GM10266 (cell line): Measurements from ENCODE around the gene CRYBB1.

Experiments
- DNase-seq: peaks from one replicate; pipeline ENCODE4 v3.0.0; 2012; ENCODE audit errors: extremely low spot score
- TF ChIP-seq, protein P1 (sequence below): IDR thresholded peaks from 2 replicates; pipeline ENCODE4 v1.5.1; 2012; ENCODE audit warnings: mild to moderate bottlenecking, low read depth; ENCODE audit not compliant: control insufficient read depth, insufficient read depth; ENCODE audit errors: missing control alignments

Gene CRYBB1

DNA sequence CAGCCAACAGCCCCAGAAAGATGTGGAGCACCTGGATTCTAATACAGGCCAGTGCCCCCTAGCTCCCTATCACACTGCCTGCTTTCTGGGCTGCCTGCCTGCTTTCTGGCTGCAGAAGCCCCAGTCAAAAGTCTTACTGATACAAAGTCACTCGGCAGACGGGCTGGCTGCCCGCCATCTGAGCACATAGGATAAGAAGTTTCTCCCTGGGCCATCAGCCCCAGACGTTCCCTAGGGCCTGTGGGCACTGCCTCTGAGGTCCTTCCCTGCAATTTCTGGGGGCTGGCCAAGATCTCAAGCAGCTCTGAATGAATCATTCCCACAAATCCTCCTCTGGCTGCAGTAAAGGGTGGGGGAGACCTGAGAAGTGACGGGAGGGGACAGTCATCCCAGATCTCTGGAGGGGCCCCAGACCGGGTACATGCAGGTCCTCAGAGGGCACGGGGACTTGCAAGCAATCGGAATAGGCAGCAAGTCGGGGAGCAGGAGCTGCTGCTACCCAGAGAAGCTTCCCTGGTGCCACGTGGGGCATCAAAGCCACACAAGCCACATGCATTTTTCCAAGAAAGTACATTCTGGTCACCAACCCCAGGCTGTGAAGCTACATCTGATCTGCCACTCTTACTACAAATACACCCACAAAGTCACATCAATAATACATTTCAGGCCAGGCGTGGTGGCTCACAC lies 32.6 kb downstream of the CRYBB1 start:
- no peak for DNase-seq
- TF ChIP-seq, protein P1, sequence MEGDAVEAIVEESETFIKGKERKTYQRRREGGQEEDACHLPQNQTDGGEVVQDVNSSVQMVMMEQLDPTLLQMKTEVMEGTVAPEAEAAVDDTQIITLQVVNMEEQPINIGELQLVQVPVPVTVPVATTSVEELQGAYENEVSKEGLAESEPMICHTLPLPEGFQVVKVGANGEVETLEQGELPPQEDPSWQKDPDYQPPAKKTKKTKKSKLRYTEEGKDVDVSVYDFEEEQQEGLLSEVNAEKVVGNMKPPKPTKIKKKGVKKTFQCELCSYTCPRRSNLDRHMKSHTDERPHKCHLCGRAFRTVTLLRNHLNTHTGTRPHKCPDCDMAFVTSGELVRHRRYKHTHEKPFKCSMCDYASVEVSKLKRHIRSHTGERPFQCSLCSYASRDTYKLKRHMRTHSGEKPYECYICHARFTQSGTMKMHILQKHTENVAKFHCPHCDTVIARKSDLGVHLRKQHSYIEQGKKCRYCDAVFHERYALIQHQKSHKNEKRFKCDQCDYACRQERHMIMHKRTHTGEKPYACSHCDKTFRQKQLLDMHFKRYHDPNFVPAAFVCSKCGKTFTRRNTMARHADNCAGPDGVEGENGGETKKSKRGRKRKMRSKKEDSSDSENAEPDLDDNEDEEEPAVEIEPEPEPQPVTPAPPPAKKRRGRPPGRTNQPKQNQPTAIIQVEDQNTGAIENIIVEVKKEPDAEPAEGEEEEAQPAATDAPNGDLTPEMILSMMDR, result no peak

DNA sequence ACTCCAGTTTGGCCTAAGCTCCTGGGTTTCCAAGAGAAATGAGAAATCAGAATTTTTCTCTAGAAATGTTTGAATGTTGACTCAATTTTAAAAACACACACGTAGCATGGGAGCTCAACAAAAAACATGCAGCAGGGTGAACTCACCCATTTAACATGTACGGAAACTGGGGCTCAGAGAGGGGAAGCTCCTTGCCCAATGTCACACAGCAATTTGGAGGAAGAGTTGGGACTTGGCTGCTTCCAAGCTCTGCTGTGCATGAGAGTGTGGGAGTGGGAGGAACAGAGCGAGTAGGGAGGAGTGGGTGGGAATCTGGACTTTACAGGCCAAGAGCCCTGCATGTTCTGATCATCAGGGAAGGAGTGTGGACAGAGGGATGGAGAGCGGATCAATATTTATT lies 33.8 kb downstream of the CRYBB1 start:
- TF ChIP-seq, protein P1, result no peak

DNA sequence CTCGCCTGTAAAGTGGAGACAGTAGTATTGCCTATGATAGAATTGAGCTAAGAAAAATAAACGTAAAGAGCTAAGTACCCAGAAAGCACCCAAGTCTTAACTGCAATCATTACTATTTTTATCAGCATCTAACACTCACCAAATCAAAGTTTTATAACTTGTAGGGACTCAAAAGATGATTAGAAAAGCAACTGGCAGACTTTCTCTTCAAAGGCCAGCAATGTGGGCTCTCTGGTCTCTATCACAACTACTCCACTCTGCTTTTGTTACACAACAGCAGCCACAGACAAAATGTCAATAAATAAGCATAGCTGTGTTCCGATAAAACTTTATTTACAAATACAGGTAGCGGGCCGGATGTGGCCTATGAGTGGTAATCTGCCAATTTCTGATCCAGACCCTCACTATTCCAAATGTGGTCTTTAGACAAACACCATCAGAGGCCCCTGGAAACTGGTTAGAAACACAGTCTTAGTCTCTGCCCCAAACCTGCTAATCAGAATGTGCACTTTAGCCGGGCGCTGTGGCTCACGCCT lies 36.1 kb downstream of the CRYBB1 start:
- no peak for DNase-seq
- TF ChIP-seq, protein P1, result no peak

More for the DNA sequence above, 33.8 kb downstream of the CRYBB1 start:
- no peak for DNase-seq

DNA sequence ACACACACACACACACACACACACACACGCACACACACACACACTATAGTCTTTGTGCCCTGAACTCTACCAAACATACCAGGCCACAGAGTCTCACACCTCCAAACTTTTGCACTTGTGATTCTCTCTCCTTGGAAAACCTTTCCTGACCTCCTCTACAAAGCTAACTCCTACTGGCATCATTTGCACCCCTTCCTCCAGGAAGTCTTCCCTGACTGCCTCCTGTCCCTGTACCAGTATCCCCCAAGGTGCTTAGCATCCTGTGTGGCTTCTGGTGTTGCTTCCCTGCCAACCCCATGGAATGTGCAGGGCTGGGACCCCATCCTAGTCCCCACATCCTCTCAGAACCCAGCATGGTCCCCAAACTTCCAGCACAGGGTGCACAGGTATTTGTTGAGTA lies 36.8 kb downstream of the CRYBB1 start:
- no peak for DNase-seq
- TF ChIP-seq, protein P1, result no peak

DNA sequence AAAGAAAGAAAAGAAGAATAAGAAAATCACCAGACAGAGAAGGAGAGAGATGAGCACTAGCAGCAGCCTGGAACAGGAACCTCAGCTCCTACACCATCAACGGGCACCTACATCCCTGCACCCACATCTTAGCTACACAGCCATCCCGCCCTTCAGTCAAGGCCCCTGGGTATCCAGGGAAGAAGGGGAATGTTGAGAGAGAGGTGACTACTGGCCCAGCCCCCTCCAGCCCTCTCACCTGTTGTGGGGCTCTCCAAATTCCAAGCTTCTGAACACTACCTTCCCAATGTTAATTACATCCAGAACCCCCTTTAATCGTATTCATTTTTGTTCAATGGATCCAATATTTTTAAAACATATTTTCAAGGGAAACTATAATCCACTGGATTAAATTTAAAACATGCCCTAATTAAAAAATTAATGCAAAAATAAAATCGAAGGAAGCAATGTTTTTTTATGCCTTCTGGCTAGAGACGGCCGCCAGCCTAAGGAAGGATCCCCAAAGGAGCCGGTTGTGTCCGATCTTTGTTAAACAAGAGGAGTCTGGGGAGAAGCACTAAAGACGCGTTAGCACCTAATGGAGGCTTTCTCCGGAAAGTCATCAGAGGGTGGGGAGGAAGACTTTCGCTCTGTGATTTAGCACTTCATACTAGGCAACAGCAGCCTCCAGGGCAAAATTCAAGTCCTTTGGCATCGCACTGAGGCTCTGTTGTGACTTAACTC lies 37.4 kb downstream of the CRYBB1 start:
- TF ChIP-seq, protein P1, result no peak
- DNase-seq, result no peak

DNA sequence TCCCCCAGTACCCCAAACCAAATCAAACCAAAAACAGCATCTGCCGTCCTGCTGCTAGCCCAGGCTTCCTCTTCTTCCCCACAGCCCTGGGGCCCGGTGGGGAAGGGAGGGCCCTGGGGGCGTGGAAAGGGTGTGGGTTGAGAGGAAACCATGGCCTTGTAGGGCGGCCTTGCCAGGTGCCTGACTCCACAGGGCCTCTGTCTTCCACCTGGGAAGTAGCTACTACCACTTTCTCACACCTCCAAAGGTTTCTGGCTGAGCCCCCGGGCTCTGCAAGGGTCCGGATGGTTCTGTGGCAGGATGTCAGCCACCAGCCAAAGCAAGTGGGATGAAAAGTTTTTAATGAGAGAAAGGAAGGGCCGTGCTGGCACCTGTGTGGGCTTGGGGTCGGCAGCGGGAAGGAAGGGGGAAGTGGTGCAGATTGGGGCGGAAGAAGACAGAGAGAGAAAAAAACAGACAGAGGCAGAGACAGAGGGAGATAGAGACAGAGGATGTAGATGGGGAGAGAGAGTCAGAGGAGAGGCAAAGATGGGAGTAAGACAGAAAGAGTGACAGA lies 38.4 kb downstream of the CRYBB1 start:
- TF ChIP-seq, protein P1, result no peak
- DNase-seq, result peak; percentile 68

DNA sequence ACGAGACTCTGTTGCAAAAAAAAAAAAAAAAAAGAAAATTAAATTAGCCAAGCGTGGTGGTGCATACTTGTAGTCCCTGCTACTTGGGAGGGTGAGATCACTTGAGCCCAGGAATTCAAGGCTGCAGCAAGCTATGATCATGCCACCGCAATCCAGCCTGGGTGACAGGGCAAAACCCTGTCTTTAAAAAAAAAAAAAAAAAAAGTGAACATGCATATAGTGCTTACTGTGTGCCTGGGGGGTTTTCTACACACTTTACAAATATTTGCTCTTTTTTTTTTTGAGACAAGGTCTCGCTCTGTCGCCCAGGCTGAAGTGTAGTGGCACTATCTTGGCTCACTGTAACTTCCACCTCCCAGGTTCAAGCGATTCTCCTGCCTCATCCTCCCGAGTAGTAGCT lies 40.7 kb downstream of the CRYBB1 start:
- no peak for DNase-seq
- TF ChIP-seq, protein P1, result no peak
